HG03064 (cell line): ENCODE measurements around the gene WDR86.

ENCODE experiments used
- ATAC-seq: cut with Tn5 transposase; IDR thresholded peaks from one replicate; pipeline ENCODE4 v1.9.1; 2021; ENCODE audit warnings: low read depth; ENCODE audit not compliant: unreplicated experiment

WDR86 gene

GRCh38 chr7:151363182-151363581, 46.7 kb downstream of the WDR86 start:
- ATAC-seq: no peak

GRCh38 chr7:151361193-151361959, 48.5 kb downstream of the WDR86 start:
- no peak for ATAC-seq

- no peak for ATAC-seq
Measured at GRCh38 chr7:151352512-151352911, 57.3 kb downstream of the WDR86 start.

- ATAC-seq: no peak
Measured at GRCh38 chr7:151351967-151352366, 57.9 kb downstream of the WDR86 start.

- no peak for ATAC-seq
Measured at GRCh38 chr7:151351027-151351426, 58.8 kb downstream of the WDR86 start.

- ATAC-seq: peak; percentile 37
Measured at GRCh38 chr7:151349507-151349853, 60.4 kb downstream of the WDR86 start.

GRCh38 chr7:151348970-151349369, 60.9 kb downstream of the WDR86 start:
- ATAC-seq: no peak

- ATAC-seq: no peak
Measured at GRCh38 chr7:151347200-151347599, 62.6 kb downstream of the WDR86 start.

GRCh38 chr7:151346470-151346769, 63.4 kb downstream of the WDR86 start:
- no peak for ATAC-seq

GRCh38 chr7:151345576-151346469, 64.0 kb downstream of the WDR86 start:
- no peak for ATAC-seq

- ATAC-seq: no peak
Measured at GRCh38 chr7:151343516-151343915, 66.3 kb downstream of the WDR86 start.

- ATAC-seq: no peak
Measured at GRCh38 chr7:151342811-151343210, 67.0 kb downstream of the WDR86 start.

- ATAC-seq: peak; percentile 58
Measured at GRCh38 chr7:151342102-151342646, 67.7 kb downstream of the WDR86 start.

- peak; percentile 44 for ATAC-seq
Measured at GRCh38 chr7:151341357-151342101, 68.3 kb downstream of the WDR86 start, which contains the start of gene NUB1. TSS of gene NUB1 (plus strand) at chr7:151341812. CDS start at chr7:151345350, 3,538 bp downstream.

GRCh38 chr7:151340794-151341356, 69.0 kb downstream of the WDR86 start:
- no peak for ATAC-seq

GRCh38 chr7:151339651-151340382, 70.0 kb downstream of the WDR86 start:
- peak; percentile 36 for ATAC-seq

GRCh38 chr7:151338809-151339208, 71.0 kb downstream of the WDR86 start:
- no peak for ATAC-seq

- no peak for ATAC-seq
Measured at GRCh38 chr7:151337346-151337745, 72.5 kb downstream of the WDR86 start.

GRCh38 chr7:151336027-151336708, 73.7 kb downstream of the WDR86 start:
- no peak for ATAC-seq
